Neural cell (in vitro differentiated cells): ENCODE measurements around the gene YEATS4. TPM values are rescaled to one million over a fixed set of nuclear protein-coding genes. Genes with fewer than 3 reads are reported as not detected.

Experiments used
- H2AFZ ChIP-seq: fragments of 200-600, 300-800 bp; sonication (generic), shearing (Covaris generic); 2 replicates; pipeline ENCODE4 v1.6.0; 2014; ENCODE audit warnings: low read depth, mild to moderate bottlenecking, antibody characterized with exemption, low read length, moderate library complexity
- H3F3A ChIP-seq: fragments of 200-600 bp; shearing (Covaris generic); 2 replicates; pipeline ENCODE4 v1.6.1; 2016; ENCODE audit warnings: mild to moderate bottlenecking, moderate library complexity, mixed read lengths, antibody characterized with exemption, low read length; ENCODE audit not compliant: insufficient read depth, poor library complexity, severe bottlenecking
- H3K27ac ChIP-seq: fragments of 200-600, 300-800 bp; sonication (generic), shearing (Covaris generic); 2 replicates; pipeline ENCODE4 v1.5.1; 2014; ENCODE audit warnings: mild to moderate bottlenecking, low read length, moderate library complexity
- H3K27me3 ChIP-seq: fragments of 300-800, 200-600 bp; sonication (generic), shearing (Covaris generic); 2 replicates; pipeline ENCODE4 v1.6.0; 2014; ENCODE audit warnings: mild to moderate bottlenecking, low read depth, low read length, moderate library complexity; ENCODE audit not compliant: insufficient read depth
- H3K36me3 ChIP-seq: fragments of 300-800, 200-600 bp; sonication (generic), shearing (Covaris generic); 2 replicates; pipeline ENCODE4 v1.5.1; 2014; ENCODE audit warnings: mild to moderate bottlenecking, antibody characterized with exemption, low read length, moderate library complexity; ENCODE audit not compliant: insufficient read depth
- H3K4me2 ChIP-seq: fragments of 300-800, 200-600 bp; sonication (generic), shearing (Covaris generic); 2 replicates; pipeline ENCODE4 v1.6.0; 2014; ENCODE audit warnings: mild to moderate bottlenecking, low read length
- H3K4me3 ChIP-seq: fragments of 300-800, 200-600 bp; sonication (generic), shearing (Covaris generic); 2 replicates; pipeline ENCODE4 v1.5.1; 2014; ENCODE audit warnings: mild to moderate bottlenecking, low read length, moderate library complexity
- H3K79me2 ChIP-seq: fragments of 200-600 bp; shearing (Covaris generic); replicated peaks from 2 replicates; pipeline ENCODE4 v1.6.0; 2014; ENCODE audit warnings: mild to moderate bottlenecking, low read length, moderate library complexity; ENCODE audit not compliant: insufficient read depth
- H3K9ac ChIP-seq: fragments of 300-800, 200-600 bp; sonication (generic), shearing (Covaris generic); 2 replicates; pipeline ENCODE4 v1.6.1; 2016; ENCODE audit warnings: mild to moderate bottlenecking, low read length, mixed read lengths
- H3K9me2 ChIP-seq: fragments of 200-600 bp; shearing (Covaris generic); 2 replicates; pipeline ENCODE4 v1.6.1; 2016; ENCODE audit warnings: mild to moderate bottlenecking, low read length, mixed read lengths; ENCODE audit not compliant: insufficient read depth
- H3K9me3 ChIP-seq: fragments of 200-600, 300-800 bp; sonication (generic), shearing (Covaris generic); 2 replicates; pipeline ENCODE4 v1.6.1; 2016; ENCODE audit warnings: mild to moderate bottlenecking, mixed run types, low read length, moderate library complexity, mixed read lengths
- H4K20me1 ChIP-seq: fragments of 200-600 bp; shearing (Covaris generic); 2 replicates; pipeline ENCODE4 v1.6.1; 2016; ENCODE audit warnings: mild to moderate bottlenecking, mixed run types; ENCODE audit not compliant: insufficient read depth
- CTCF ChIP-seq: fragments of 450-650 bp; IDR thresholded peaks from 2 replicates; pipeline ENCODE4 v1.5.1; 2014; ENCODE audit warnings: antibody characterized with exemption, mild to moderate bottlenecking, moderate library complexity; ENCODE audit not compliant: poor library complexity, severe bottlenecking
- EZH2 ChIP-seq: fragments of 200-600, 300-800 bp; shearing (Covaris generic), sonication (generic); IDR thresholded peaks from 2 replicates; pipeline ENCODE4 v1.6.1; 2014; ENCODE audit warnings: antibody characterized with exemption, low read length, borderline replicate concordance, mild to moderate bottlenecking; ENCODE audit not compliant: insufficient read depth, poor library complexity, severe bottlenecking
- POLR2AphosphoS5 ChIP-seq: IDR thresholded peaks from 2 replicates; pipeline ENCODE4 v1.6.1; 2012
- SMC3 ChIP-seq: fragments of 450-650 bp; conservative IDR thresholded peaks from 2 replicates; pipeline ENCODE4 v1.6.1; 2014; ENCODE audit warnings: antibody characterized with exemption, mild to moderate bottlenecking, moderate library complexity; ENCODE audit not compliant: poor library complexity
- polyA plus RNA-seq: library from polyadenylated mRNA; depleted of rRNA; stranded (reverse); fragments of >200 nt; gene quantifications from 2 replicates; pipeline ENCODE4 v1.2.3, GENCODE V29; 2014

The YEATS4 gene
- polyA plus RNA-seq, 1 donor from 2014 or later, result 227 TPM

GRCh38 chr12:69350002-69350626 lies 9.4 kb upstream of the YEATS4 start:
- no peaks in the 10 kb centered on the region for H3K36me3 ChIP-seq
- H3K4me2 ChIP-seq, result no peak overlapping the region
- H3F3A ChIP-seq, result no peaks in the 10 kb centered on the region

GRCh38 chr12:69350777-69351176 lies 8.8 kb upstream of the YEATS4 start:
- no peaks in the 10 kb centered on the region for H3K9me2 ChIP-seq
- H3K4me2 ChIP-seq, result no peak overlapping the region
- H3K79me2 ChIP-seq, result no peaks in the 10 kb centered on the region
- TF ChIP-seq SMC3, result no peak
- H3K9me3 ChIP-seq, result no peaks in the 10 kb centered on the region
- no peak overlapping the region for H3K27ac ChIP-seq
- no peaks in the 10 kb centered on the region for H3F3A ChIP-seq
- H3K36me3 ChIP-seq, result no peaks in the 10 kb centered on the region
- no peak overlapping the region for H3K4me3 ChIP-seq
- no peaks in the 10 kb centered on the region for H3K27me3 ChIP-seq
- no peak overlapping the region for H2AFZ ChIP-seq
- H3K9ac ChIP-seq, result no peak overlapping the region
- H4K20me1 ChIP-seq, result no peaks in the 10 kb centered on the region

More at GRCh38 chr12:69350002-69350626, 9.4 kb upstream of the YEATS4 start:
- Histone ChIP-seq H2AFZ (no peak overlapping the region), H3K9me2 (no peaks in the 10 kb centered on the region), H3K9me3 (no peaks in the 10 kb centered on the region), H3K79me2 (no peaks in the 10 kb centered on the region), H4K20me1 (no peaks in the 10 kb centered on the region), H3K27ac (no peak overlapping the region), H3K9ac (no peak overlapping the region), H3K27me3 (no peaks in the 10 kb centered on the region), H3K4me3 (no peak overlapping the region)
- TF ChIP-seq CTCF, result no peak

- Histone ChIP-seq H4K20me1 (no peaks in the 10 kb centered on the region), H3K79me2 (no peaks in the 10 kb centered on the region), H2AFZ (no peak overlapping the region), H3K9me3 (no peaks in the 10 kb centered on the region), H3K9ac (no peak overlapping the region), H3F3A (no peaks in the 10 kb centered on the region), H3K4me2 (no peak overlapping the region), H3K27me3 (no peaks in the 10 kb centered on the region), H3K36me3 (no peaks in the 10 kb centered on the region), H3K27ac (no peak overlapping the region), H3K4me3 (no peak overlapping the region), H3K9me2 (no peaks in the 10 kb centered on the region)
- TF ChIP-seq POLR2AphosphoS5 (no peak), CTCF (no peak), EZH2 (no peak), SMC3 (no peak)
Measured at GRCh38 chr12:69351462-69352236, 7.9 kb upstream of the YEATS4 start.
